Hepatocyte (in vitro differentiated cells): ENCODE results near the gene VTN. TPM values are rescaled to one million over a fixed set of nuclear protein-coding genes. Genes with fewer than 3 reads are reported as not detected.
A peak's percentile ranks its signal among the peaks of the same experiment; 100 is the strongest.

ENCODE experiments used
- DNase-seq: peaks from one replicate; pipeline ENCODE4 v3.0.0-alpha.2; 2016; ENCODE audit warnings: low spot score
- H2AFZ ChIP-seq: fragments of 200-600 bp; sonication (generic); 2 replicates; pipeline ENCODE4 v1.6.0; 2016; ENCODE audit warnings: antibody characterized with exemption, mild to moderate bottlenecking
- H3K27ac ChIP-seq: fragments of 200-600 bp; sonication (generic); 2 replicates; pipeline ENCODE4 v1.5.1; 2016; ENCODE audit warnings: mild to moderate bottlenecking
- H3K27me3 ChIP-seq: fragments of 200-600 bp; sonication (generic); 2 replicates; pipeline ENCODE4 v1.6.1; 2016
- H3K36me3 ChIP-seq: fragments of 200-600 bp; sonication (generic); replicated peaks from 2 replicates; pipeline ENCODE4 v1.5.1; 2016; ENCODE audit warnings: low read depth; ENCODE audit not compliant: insufficient read depth
- H3K4me1 ChIP-seq: fragments of 200-600 bp; sonication (generic); 2 replicates; pipeline ENCODE4 v1.5.1; 2016; ENCODE audit warnings: mild to moderate bottlenecking, moderate library complexity; ENCODE audit not compliant: insufficient read depth
- H3K4me2 ChIP-seq: fragments of 200-600 bp; sonication (generic); 2 replicates; pipeline ENCODE4 v1.6.0; 2016
- H3K4me3 ChIP-seq: fragments of 200-600 bp; sonication (generic); 2 replicates; pipeline ENCODE4 v1.5.1; 2016; ENCODE audit warnings: mild to moderate bottlenecking
- H3K79me2 ChIP-seq: fragments of 200-600 bp; sonication (generic); 2 replicates; pipeline ENCODE4 v1.6.0; 2017; ENCODE audit warnings: mild to moderate bottlenecking
- H3K9me2 ChIP-seq: fragments of 200-600 bp; sonication (generic); replicated peaks from 2 replicates; pipeline ENCODE4 v1.6.0; 2017; ENCODE audit warnings: mild to moderate bottlenecking; ENCODE audit not compliant: insufficient read depth
- H3K9me3 ChIP-seq: fragments of 200-600 bp; sonication (generic); 2 replicates; pipeline ENCODE4 v1.5.1; 2016; ENCODE audit warnings: low read depth, mild to moderate bottlenecking
- H4K20me1 ChIP-seq: fragments of 200-600 bp; sonication (generic); 2 replicates; pipeline ENCODE4 v1.6.0; 2016; ENCODE audit warnings: mild to moderate bottlenecking; ENCODE audit not compliant: insufficient read depth, poor library complexity, severe bottlenecking
- CTCF ChIP-seq: fragments of 200-600 bp; sonication (generic); IDR thresholded peaks from 2 replicates; pipeline ENCODE4 v1.5.1; 2016; ENCODE audit warnings: antibody characterized with exemption, mild to moderate bottlenecking; ENCODE audit not compliant: poor library complexity
- EZH2 ChIP-seq: fragments of 200-600 bp; sonication (generic); IDR thresholded peaks from 2 replicates; pipeline ENCODE4 v1.6.1; 2016; ENCODE audit warnings: antibody characterized with exemption, mild to moderate bottlenecking, borderline replicate concordance
- EZH2phosphoT487 ChIP-seq: fragments of 200-600 bp; sonication (generic); IDR thresholded peaks from one replicate; pipeline ENCODE4 v1.6.1; 2018; ENCODE audit warnings: antibody characterized with exemption, mild to moderate bottlenecking, low read depth, moderate library complexity; ENCODE audit not compliant: unreplicated experiment, severe bottlenecking
- WGBS: methylation state at CpG from one replicate; pipeline ENCODE4 v1.1.6; 2016; ENCODE audit warnings: low lambda C conversion rate; ENCODE audit errors: missing lambda C conversion rate; 5-methylcytosine and 5-hydroxymethylcytosine counted together
- polyA plus RNA-seq: library from polyadenylated mRNA; unstranded; fragments of >200 nt; fragmentation: Nextera tagmentation; extraction: Ambion mirVana; gene quantifications from 2 replicates; pipeline ENCODE4 v1.2.1, GENCODE V29; 2016
- total RNA-seq: library from RNA; depleted of rRNA; stranded (reverse); fragments of >200 nt; gene quantifications from 2 replicates; pipeline ENCODE4 v1.2.3, GENCODE V29; 2014

VTN gene
- total and polyA plus RNA-seq, 2 experiments from 2014 or later: 763 to 1,128 TPM

GRCh38 chr17:28407130-28407973, 37.2 kb upstream of the VTN start:
- Histone ChIP-seq H3K79me2 (peaks cover 13% of the 10 kb centered on the region), H3K4me1 (peaks cover 28% of the 10 kb centered on the region), H4K20me1 (no peaks in the 10 kb centered on the region), H2AFZ (peak overlapping the region; percentile 7), H3K9me3 (no peaks in the 10 kb centered on the region), H3K9me2 (no peaks in the 10 kb centered on the region), H3K36me3 (no peaks in the 10 kb centered on the region), H3K27me3 (no peaks in the 10 kb centered on the region), H3K4me2 (peak overlapping the region; percentile 98), H3K27ac (peak overlapping the region; percentile 81), H3K4me3 (no peak overlapping the region)
- 64% methylated on average over 5 of the region's 5 CpGs for WGBS
- peak; percentile 41 for DNase-seq
- TF ChIP-seq EZH2phosphoT487 (no peak), EZH2 (no peak), CTCF (no peak)

- peaks cover 13% of the 10 kb centered on the region for H3K79me2 ChIP-seq
- H3K9me3 ChIP-seq: no peaks in the 10 kb centered on the region
- WGBS: 30% methylated on average over 9 of the region's 9 CpGs
- no peaks in the 10 kb centered on the region for H4K20me1 ChIP-seq
- peaks cover 28% of the 10 kb centered on the region for H3K4me1 ChIP-seq
- no peaks in the 10 kb centered on the region for H3K36me3 ChIP-seq
- DNase-seq: peak; percentile 62
- H2AFZ ChIP-seq: peak overlapping the region; percentile 74
- peak overlapping the region; percentile 94 for H3K4me3 ChIP-seq
- peak overlapping the region; percentile 81 for H3K27ac ChIP-seq
- peak overlapping the region; percentile 98 for H3K4me2 ChIP-seq
- no peaks in the 10 kb centered on the region for H3K9me2 ChIP-seq
- H3K27me3 ChIP-seq: no peaks in the 10 kb centered on the region
- TF ChIP-seq CTCF (no peak), EZH2phosphoT487 (no peak), EZH2 (no peak)
These were observed 36.3 kb upstream of the VTN start for GRCh38 chr17:28406473-28406814.

- Histone ChIP-seq H3K9me3 (no peaks in the 10 kb centered on the region), H4K20me1 (no peaks in the 10 kb centered on the region), H3K9me2 (no peaks in the 10 kb centered on the region), H3K79me2 (peaks cover 13% of the 10 kb centered on the region), H2AFZ (peak within 1 kb of the TSS; percentile 74), H3K4me2 (peak within 1 kb of the TSS; percentile 98), H3K4me3 (peak within 1 kb of the TSS; percentile 94), H3K27ac (peak within 1 kb of the TSS; percentile 81), H3K27me3 (no peaks in the 10 kb centered on the region), H3K4me1 (peaks cover 28% of the 10 kb centered on the region), H3K36me3 (no peaks in the 10 kb centered on the region)
- 2% methylated on average over 39 of the region's 70 CpGs for WGBS
- no peak for TF ChIP-seq EZH2
- TF ChIP-seq CTCF: no peak
- TF ChIP-seq EZH2phosphoT487: no peak
- peak; percentile 88 for DNase-seq
These were observed 35.7 kb upstream of the VTN start, which contains the start of gene SLC46A1 for GRCh38 chr17:28405632-28406472. Gene SLC46A1 (minus strand): TSS chr17:28406212. CDS start chr17:28406114, 98 bp downstream.
